Motor neuron (in vitro differentiated cells): ENCODE measurements around the gene FADS3. TPM values are rescaled to one million over a fixed set of nuclear protein-coding genes. Genes with fewer than 3 reads are reported as not detected.

Experiments
- ATAC-seq, 8 experiments: fragments of 200-7000 bp; cut with Tn5 transposase; replicated peaks in 6 of 8; 2 replicates each; pipeline ENCODE4 v1.8.0; 2021; ENCODE audit warnings: mild to moderate bottlenecking in 8 of 8, moderate library complexity in 8 of 8
- H3K27ac ChIP-seq, 2 donors: fragments of 250-450 bp; sonication (Bioruptor Pico); 2 replicates each; pipeline ENCODE4 v1.9.0; 2021; ENCODE audit warnings: antibody characterized with exemption in 2 of 2, mild to moderate bottlenecking in 2 of 2, moderate library complexity in 1 of 2
- H3K4me1 ChIP-seq, 2 donors: fragments of 250-450 bp; sonication (Bioruptor Pico); replicated peaks in 1 of 2; 2 replicates each; pipeline ENCODE4 v1.6.1; 2021; ENCODE audit warnings: antibody characterized with exemption in 2 of 2, mild to moderate bottlenecking in 2 of 2, moderate library complexity in 1 of 2
- H3K4me3 ChIP-seq, 5 donors: fragments of 250-450 bp; sonication (Bioruptor Pico); 2 replicates each; pipeline ENCODE4 v1.9.0; 2021; ENCODE audit warnings: antibody characterized with exemption in 5 of 5, mild to moderate bottlenecking in 5 of 5, moderate library complexity in 4 of 5
- WGBS, 10 experiments: fragments of 450-650 bp; shearing (Covaris generic); methylation state at CpG; one replicate each; pipeline ENCODE4 v1.0.0; 2022; 5-methylcytosine and 5-hydroxymethylcytosine counted together
- in situ Hi-C, 9 experiments: fragments of 400-800 bp; cut with MboI; loops; one replicate each; pipeline ENCODE4 v1.15.0; 2021; ENCODE audit warnings: low sequenced_read_pairs in 9 of 9, low pct_unique_long_range_greater_than_20kb in 2 of 9; ENCODE audit not compliant: unreplicated experiment in 9 of 9
- total RNA-seq, 8 experiments: library from RNA; unstranded; fragments of 300-600 nt; gene quantifications; 2 replicates each; pipeline versions ENCODE4 v1.2.3 to v1.2.4, GENCODE V29; 2022

The FADS3 gene
- total RNA-seq, 8 experiments from 2014 or later: 7.9 to 48.8 (median 11.8) TPM

DNA sequence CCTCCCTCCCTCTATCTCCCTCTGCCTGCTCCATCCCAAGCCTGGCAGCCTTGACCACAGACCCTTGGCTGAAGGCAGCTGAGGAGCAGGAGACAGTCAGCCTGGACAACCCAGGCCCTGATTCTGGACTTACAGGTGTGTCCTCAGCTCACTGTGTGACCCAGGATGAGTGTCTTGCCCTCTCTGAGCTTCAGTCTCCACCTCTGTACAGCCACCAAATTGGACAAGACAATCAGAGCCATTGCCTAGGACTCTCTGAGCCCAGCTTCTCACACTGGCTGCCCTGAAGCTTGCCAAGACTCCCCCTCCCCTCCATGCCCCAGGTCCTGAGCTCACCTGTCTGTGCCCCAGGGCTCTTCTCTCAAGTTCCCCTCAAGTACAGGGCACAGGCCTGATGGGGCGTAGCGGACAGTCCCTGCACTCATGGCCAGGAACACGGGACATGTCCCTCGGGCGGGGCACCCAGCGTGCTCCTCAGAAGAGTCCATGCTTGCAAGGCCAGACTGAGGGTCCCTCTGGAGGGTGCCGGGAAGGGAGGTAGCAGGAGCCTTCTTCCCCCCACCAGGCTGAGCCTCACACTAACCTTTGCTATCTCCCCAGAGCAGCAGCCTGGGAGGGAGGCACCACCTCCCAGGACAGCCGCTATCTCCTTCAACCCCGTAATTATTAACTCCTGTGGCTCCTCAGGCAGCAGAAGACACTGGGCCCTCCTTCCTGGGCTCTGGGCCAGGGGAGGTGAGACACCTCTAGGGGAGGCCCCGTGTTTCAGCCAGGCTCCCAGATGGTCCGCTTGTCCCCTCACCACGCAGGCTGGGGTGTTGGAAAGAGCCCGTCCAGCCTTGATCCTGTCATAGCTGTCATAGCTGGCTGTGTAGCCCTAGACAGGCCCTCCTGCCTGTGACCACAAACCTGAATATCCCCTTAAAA lies 28.6 kb upstream of the FADS3 start:
- Histone ChIP-seq H3K4me3 (no peak overlapping the region), H3K27ac (no peak overlapping the region), H3K4me1 (peaks cover 0 to 17% of the 10 kb centered on the region in 2 donors)
- WGBS, 10 experiments: 20 to 100% (median 80%) methylated on average over 1 to 5 of the region's 13 CpGs; no CpG with 5 or more reads in 5 of the 10 experiments
- in situ Hi-C loops: no loop called here
- no peak for ATAC-seq

GRCh38 chr11:61918938-61919704 lies 27.8 kb upstream of the FADS3 start:
- Histone ChIP-seq H3K4me1 (peaks cover 0 to 17% of the 10 kb centered on the region in 2 donors), H3K27ac (no peak overlapping the region), H3K4me3 (no peak overlapping the region)
- no peak for ATAC-seq
- WGBS, 10 experiments: 67 to 89% (median 81%) methylated on average over 1 to 4 of the region's 6 CpGs; no CpG with 5 or more reads in 4 of the 10 experiments
- in situ Hi-C loops: no loop called here

DNA sequence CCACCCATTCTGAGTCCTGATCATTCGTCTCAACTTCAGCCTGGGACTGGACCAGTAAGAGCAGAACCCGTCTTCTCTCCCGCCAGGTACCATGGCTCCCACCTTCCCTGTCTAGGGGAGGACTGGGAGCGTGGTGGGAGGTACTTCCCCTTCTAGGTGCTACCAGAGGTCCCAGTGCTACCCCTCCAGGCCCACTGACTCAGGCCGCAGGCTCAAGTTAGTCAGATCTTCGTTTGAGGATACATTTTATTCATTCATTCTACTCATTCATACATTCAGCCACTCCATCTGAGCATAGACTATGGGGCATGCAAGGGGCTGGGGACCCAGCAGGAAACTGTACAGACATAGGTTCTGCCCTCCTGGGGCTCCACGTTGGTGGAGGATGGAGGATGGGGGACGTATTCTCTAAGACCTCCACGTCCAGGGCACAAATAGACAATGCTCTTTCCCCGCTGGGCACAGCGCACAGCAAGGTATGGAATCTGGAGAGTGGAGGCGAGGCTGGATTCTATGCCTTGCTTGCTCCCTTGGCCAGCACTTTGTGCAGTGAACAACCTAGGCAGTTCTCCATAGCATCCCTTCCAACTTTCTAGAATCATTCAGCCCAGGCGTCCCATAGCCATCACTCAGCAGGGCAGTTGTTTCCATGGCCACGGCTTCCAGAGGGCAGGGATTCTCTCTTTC lies 27.0 kb upstream of the FADS3 start:
- 40 to 100% (median 69%) methylated on average over 1 to 3 of the region's 14 CpGs; no CpG with 5 or more reads in 4 of the 10 experiments for WGBS, 10 experiments
- Histone ChIP-seq H3K27ac (no peak overlapping the region), H3K4me1 (peaks cover 0 to 12% of the 10 kb centered on the region in 2 donors), H3K4me3 (no peak overlapping the region)
- in situ Hi-C loops: no loop called here
- ATAC-seq: no peak

GRCh38 chr11:61917334-61918109 lies 26.2 kb upstream of the FADS3 start, which contains the start of gene RAB3IL1:
RAB3IL1 (minus strand) TSS chr11:61917566; CDS start chr11:61917367, 199 bp downstream.
- peak; percentile 72 to 94 (median 92) for ATAC-seq
- Histone ChIP-seq H3K27ac (peak within 1 kb of the TSS in 1 of 2 donors; percentile 18), H3K4me3 (peak within 1 kb of the TSS; percentile 46 to 73 (median 49)), H3K4me1 (peaks cover 0 to 6% of the 10 kb centered on the region in 2 donors)
- 30% methylated on average over 2 of the region's 74 CpGs; no CpG with 5 or more reads in 9 of the 10 experiments for WGBS, 10 experiments
- in situ Hi-C loops: no loop called here

- peak in 7 of 8 experiments; percentile 1 to 42 (median 29) for ATAC-seq
- peak overlapping the region; percentile 46 to 73 (median 49) for H3K4me3 ChIP-seq
- H3K4me1 ChIP-seq: peaks cover 0 to 6% of the 10 kb centered on the region in 2 donors
- H3K27ac ChIP-seq: peak overlapping the region in 1 of 2 donors; percentile 18
- no CpG with 5 or more reads among the region's 32 CpGs for WGBS, 10 experiments
- in situ Hi-C loops: no loop called here
Observed at GRCh38 chr11:61916737-61917333, 25.5 kb upstream of the FADS3 start.

DNA sequence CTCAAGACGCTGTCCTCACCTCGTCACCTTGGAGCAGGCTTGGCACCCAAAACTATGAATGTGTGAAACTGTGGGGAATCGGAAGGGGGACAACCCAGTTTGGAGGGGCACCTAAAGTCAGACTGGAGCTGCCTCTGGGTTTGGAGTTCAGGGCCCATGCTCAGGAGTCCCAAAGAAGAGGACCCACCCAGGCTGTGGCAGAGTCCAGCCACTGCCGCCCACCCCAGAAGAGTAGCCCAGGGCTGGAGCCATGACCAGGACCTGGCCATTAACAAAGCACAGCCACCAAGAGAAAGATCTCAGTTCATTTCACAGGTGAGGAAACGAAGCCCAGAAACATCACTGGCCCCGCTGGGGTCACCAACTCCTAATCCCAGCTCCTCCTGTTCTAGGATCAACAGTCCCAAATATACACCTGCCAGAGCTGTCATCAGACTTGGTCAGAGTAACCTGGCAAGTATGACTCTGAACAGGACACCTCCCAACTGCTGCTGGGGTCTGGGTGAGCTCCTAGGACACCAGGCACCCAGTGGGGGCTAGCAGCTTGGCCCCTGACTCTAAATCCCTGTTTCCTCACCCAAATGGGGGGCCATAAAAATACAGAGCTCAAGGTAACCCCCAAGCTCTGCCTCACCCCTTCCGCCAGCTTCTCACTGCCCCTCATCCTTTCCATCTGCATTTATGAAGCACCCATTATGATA lies 23.3 kb upstream of the FADS3 start:
- in situ Hi-C loops: no loop called here
- ATAC-seq: no peak
- no peak overlapping the region for H3K27ac ChIP-seq
- no peak overlapping the region for H3K4me3 ChIP-seq
- 58 to 100% (median 95%) methylated on average over 1 to 5 of the region's 7 CpGs; no CpG with 5 or more reads in 4 of the 10 experiments for WGBS, 10 experiments
- peaks cover 0 to 6% of the 10 kb centered on the region in 2 donors for H3K4me1 ChIP-seq

DNA sequence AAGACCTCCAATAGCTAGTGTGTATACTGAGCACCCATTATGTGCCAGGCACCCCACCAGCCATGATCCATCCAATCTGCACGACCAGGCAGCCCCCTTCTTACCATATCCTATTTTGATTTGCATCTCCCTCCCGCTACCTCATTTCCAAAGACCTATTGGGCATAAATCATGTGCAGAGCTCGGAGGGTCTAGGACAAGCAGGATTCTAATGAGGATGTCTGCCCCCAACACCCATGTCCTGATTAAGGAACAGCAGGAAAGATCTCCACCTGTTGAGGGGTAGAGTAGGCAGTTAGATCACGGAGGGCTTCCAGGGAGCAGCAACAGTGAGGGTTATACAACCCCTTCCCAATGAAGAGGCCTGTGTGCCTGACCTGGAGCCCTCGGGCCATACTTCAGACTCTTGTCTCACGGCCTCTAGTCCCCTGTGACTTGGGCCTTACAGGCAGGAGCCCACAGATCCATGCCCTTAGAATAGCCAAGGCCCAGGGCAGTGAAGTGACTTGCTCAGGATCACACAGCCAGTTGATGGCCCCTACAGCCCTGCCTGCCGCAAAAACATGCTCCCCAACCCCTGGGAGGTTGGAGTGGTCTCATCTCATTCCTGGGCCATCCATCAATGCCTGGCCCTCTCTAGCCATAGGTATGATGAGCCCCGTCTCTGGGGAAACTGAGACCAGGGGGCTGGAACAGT lies 22.5 kb upstream of the FADS3 start:
- no peak overlapping the region for H3K4me3 ChIP-seq
- H3K4me1 ChIP-seq: peaks cover 7 to 13% of the 10 kb centered on the region in 2 donors
- in situ Hi-C loops: no loop called here
- no peak overlapping the region for H3K27ac ChIP-seq
- WGBS, 10 experiments: 50 to 100% (median 80%) methylated on average over 1 to 2 of the region's 8 CpGs; no CpG with 5 or more reads in 5 of the 10 experiments
- no peak for ATAC-seq

DNA sequence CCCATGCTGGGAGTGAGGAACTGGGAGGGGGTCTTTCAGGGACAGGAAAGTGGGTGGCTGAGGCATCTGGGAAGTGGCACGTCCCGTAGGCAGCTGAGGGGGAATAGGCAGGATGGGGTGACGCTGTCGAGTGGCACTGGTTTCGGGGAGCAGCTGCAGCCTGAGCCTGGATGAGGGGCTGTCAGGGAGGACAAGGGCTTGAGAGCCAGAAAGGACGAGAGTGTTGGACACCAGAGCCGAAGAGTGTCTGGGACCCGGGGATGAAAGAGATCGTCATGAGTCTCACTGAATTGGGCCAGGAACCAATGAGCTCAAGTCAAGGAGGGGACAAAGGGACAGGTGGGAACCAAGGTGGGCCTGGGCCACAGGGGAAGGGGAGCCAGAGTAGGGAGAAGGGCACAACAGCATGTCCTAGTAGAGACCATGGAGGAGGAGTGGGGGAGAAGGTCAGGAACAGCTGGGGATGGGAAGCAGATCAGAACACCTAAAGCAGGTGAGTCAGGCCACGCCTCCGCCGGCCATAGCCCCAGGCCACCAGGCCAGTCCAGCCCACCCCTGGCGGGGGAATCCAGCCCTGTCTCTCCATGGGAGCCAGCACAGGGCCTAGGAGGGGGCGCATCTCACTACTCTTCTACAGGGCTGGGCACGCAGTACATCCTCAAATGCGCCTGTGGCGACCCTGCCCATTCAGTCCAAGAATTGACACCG lies 21.8 kb upstream of the FADS3 start:
- 40 to 100% (median 81%) methylated on average over 1 to 9 of the region's 18 CpGs; no CpG with 5 or more reads in 2 of the 10 experiments for WGBS, 10 experiments
- Histone ChIP-seq H3K4me1 (peaks cover 12 to 18% of the 10 kb centered on the region in 2 donors), H3K4me3 (no peak overlapping the region), H3K27ac (no peak overlapping the region)
- in situ Hi-C loops: no loop called here
- no peak for ATAC-seq

- WGBS, 10 experiments: 81 to 100% (median 90%) methylated on average over 1 to 4 of the region's 6 CpGs; no CpG with 5 or more reads in 4 of the 10 experiments
- no peak for ATAC-seq
- Histone ChIP-seq H3K4me1 (peaks cover 12 to 18% of the 10 kb centered on the region in 2 donors), H3K27ac (no peak overlapping the region), H3K4me3 (no peak overlapping the region)
- in situ Hi-C loops: no loop called here
Observed at GRCh38 chr11:61912530-61912898, 21.2 kb upstream of the FADS3 start.

- ATAC-seq: no peak
- Histone ChIP-seq H3K4me3 (no peak overlapping the region), H3K4me1 (peaks cover 12 to 18% of the 10 kb centered on the region in 2 donors), H3K27ac (no peak overlapping the region)
- WGBS, 10 experiments: 20 to 100% (median 80%) methylated on average over 2 to 5 of the region's 17 CpGs; no CpG with 5 or more reads in 3 of the 10 experiments
- in situ Hi-C loops: no loop called here
Observed at GRCh38 chr11:61911701-61912529, 20.6 kb upstream of the FADS3 start.
